Left forelimb (tissue), 1 donor: ENCODE data around the gene INPPL1.

Experiments used
- DNase-seq: peaks from one replicate; pipeline ENCODE4 v3.0.0-alpha.2; 2018; ENCODE audit warnings: low spot score

INPPL1 gene

GRCh38 chr11:72231396-72232259 is 7.1 kb downstream of the INPPL1 start:
- DNase-seq: no peak

- no peak for DNase-seq
Measured at GRCh38 chr11:72232260-72233055, 7.9 kb downstream of the INPPL1 start.

GRCh38 chr11:72233056-72233772 is 8.6 kb downstream of the INPPL1 start:
- DNase-seq: no peak

- no peak for DNase-seq
Measured at GRCh38 chr11:72233773-72234513, 9.4 kb downstream of the INPPL1 start.

- no peak for DNase-seq
Measured at GRCh38 chr11:72234514-72234830, 9.9 kb downstream of the INPPL1 start.

GRCh38 chr11:72234920-72235319 is 10.4 kb downstream of the INPPL1 start:
- no peak for DNase-seq

GRCh38 chr11:72235351-72236057 is 10.9 kb downstream of the INPPL1 start:
- no peak for DNase-seq

- DNase-seq: no peak
Measured at GRCh38 chr11:72236083-72236697, 11.6 kb downstream of the INPPL1 start.

GRCh38 chr11:72236774-72237111 is 12.2 kb downstream of the INPPL1 start:
- no peak for DNase-seq

- DNase-seq: peak; percentile 67
Measured at GRCh38 chr11:72237112-72237931, 12.8 kb downstream of the INPPL1 start.

GRCh38 chr11:72238040-72238450 is 13.5 kb downstream of the INPPL1 start:
- peak; percentile 67 for DNase-seq

GRCh38 chr11:72238492-72239312 is 14.1 kb downstream of the INPPL1 start:
- no peak for DNase-seq

- peak; percentile 72 for DNase-seq
Measured at GRCh38 chr11:72239313-72239848, 14.8 kb downstream of the INPPL1 start.

- peak; percentile 73 for DNase-seq
Measured at GRCh38 chr11:72239849-72240460, 15.4 kb downstream of the INPPL1 start.

- peak; percentile 70 for DNase-seq
Measured at GRCh38 chr11:72240461-72241290, 16.1 kb downstream of the INPPL1 start.

- DNase-seq: no peak
Measured at GRCh38 chr11:72241291-72241781, 16.8 kb downstream of the INPPL1 start.

GRCh38 chr11:72242141-72242540 is 17.6 kb downstream of the INPPL1 start:
- no peak for DNase-seq
